Stimulated activated CD8-positive, alpha-beta memory T cell treated with anti-CD3 and anti-CD28 coated beads, Interleukin-15, amount 100 ng/mL, for 4 hours (primary cell): Measurements from ENCODE around the gene PREPL.
"Not testable (repeated sequence)": the region's sequence is repeated elsewhere in the genome, so short reads cannot be mapped to it uniquely, and the experiment has no call there.

Experiments
- DNase-seq, 2 donors: peaks; one replicate each; pipeline ENCODE4 v3.0.0-alpha.2; 2020; ENCODE audit warnings: low read depth in 2 of 2

The PREPL gene

GRCh38 chr2:44361330-44362206 is at the start of gene PREPL, which contains the start of gene CAMKMT:
Gene PREPL (minus strand): TSS chr2:44361494. CDS start chr2:44346342, 15,152 bp downstream.
Gene CAMKMT (plus strand): TSS chr2:44361947.
- DNase-seq: peak; percentile 95 to 97

- DNase-seq: no peak
Measured at GRCh38 chr2:44398243-44398897, 37.1 kb upstream of the PREPL start.

DNA sequence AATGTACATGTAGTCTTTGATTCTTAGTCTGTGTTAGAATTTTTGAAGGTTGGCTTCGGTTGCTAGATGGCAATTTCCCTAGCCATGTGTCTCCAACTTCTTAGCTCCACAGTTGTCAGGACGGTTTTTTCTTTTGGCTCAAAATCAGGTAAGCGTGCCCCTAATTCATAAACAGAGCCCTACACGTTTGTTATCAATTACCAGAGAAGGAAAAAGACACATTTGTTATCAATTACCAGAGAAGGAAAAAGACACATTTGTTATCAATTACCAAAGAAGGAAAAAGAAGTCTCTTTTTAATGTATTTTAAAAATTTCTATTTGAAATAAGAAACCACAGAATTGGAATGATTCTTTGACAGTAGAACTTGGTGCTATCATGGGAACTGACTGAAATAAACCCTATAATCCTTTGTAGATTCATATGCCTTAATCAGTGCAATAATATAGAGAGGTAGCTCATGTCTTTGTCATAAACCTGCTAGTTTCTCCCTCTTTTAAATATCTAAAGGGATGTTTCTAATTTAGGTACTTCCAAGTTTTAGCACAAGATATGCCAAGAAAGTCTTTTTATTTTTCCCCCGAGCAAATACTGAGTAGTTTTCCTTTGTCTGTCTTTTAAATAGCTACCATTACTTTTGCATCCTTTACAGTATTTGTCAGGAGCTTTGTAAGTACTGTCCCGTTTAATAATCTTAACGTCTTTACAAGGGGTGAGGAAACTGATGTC is 36.3 kb upstream of the PREPL start:
- DNase-seq: no peak

DNA sequence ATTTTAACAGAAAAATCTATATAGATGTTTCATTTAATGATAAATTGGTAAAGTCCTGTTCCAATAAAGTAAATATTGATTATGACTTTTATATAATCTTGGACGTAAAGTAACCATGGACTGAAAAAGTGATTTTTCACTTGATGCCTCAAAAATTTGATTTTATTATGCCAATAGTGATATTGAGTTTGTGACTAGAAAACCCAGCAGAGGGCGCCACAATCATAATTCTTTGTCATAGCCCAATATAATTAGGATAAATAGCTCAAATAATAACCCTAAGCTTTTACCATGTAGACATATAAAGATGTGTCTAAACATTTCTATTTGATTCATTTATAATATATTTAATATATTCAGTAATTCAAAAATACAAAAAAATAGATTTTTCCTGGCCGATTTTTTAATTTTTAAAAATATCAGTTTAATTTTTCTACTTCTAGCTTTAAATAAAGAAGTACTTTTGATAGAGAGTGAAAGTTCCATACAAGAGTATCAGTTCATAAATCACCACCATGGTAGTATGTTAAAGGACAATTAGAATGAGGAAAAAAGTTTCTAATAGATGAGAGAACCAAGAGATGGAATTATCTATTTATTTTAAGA is 31.1 kb upstream of the PREPL start:
- no peak for DNase-seq

DNA sequence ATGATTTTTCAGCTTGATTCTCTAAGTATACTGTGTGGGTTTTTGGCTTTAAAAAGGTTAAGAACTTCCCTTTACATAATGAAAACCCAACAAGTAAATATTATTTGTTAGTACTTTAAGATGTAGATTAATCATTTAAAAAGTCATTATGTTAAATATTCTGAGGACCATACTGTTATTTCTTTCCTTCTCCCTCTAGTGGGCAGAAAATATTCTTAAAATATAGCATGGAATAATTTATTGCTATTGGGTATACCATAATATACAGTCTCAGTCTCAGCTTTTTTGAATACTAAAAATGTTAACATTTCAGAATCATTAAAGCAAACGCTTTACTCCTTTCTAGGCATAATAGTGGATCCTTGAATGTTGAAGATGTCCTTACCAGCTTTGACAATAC is 28.6 kb upstream of the PREPL start:
- no peak for DNase-seq

DNA sequence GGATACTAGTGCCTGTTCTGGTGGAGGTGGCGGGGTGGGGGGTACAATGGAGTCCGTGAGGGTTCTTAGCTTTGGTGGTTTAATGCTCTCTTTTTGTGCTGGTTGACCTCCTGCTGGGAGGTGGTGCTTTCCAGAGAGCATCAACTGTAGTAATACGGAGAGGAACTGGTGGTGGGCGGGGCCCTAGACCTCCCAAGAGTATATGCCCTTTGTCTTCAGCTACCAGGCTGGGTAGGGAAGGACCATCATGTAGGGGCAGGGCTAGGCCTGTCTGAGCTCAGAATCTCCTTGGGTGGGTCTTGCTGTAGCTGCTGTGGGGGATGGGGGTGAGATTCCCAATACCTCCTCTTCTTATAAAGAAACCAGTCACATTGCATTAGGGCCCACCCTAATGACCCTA is 27.6 kb upstream of the PREPL start:
- no peak for DNase-seq

DNA sequence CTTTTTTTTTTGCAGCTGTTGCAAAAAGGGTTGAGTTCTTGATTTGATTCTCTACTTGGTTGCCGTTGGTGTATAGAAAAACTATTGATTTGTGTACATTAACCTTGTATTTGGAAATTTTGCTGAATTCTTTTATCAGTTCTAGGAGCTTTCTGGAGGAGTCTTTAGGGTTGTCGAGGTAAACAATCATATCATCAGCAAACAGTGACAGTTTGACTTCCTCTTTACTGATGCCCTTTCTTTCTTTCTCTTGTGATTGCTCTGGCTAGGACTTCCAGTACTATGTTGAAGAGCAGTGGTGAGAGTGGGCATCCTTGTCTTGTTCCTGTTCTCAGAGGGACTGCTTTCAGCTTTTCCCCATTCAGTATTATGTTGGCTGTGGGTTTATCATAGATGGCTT is 23.9 kb upstream of the PREPL start:
- not testable (repeated sequence) for DNase-seq

DNA sequence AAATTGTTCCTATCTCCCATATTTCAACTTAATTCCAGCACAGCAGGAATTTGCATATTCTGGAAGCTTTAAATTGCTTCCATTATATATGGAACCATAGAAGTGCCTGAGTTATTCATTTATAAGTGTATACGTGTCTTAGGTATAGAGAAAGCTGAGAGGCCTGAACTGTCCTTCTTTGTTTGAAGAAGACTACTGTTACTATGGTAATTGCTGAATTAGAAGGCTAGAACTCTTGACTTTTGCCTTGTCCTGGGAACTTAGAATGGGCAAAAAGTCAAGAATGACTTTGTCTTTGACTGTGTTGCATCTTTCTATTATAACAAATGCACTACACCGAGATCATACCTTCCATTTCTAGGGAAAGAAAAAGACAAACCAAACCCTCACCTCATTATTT is 16.2 kb upstream of the PREPL start:
- DNase-seq: no peak

- DNase-seq: no peak
Measured at GRCh38 chr2:44372246-44372645, 11.0 kb upstream of the PREPL start.

GRCh38 chr2:44371445-44371844 is 10.2 kb upstream of the PREPL start:
- no peak for DNase-seq

DNA sequence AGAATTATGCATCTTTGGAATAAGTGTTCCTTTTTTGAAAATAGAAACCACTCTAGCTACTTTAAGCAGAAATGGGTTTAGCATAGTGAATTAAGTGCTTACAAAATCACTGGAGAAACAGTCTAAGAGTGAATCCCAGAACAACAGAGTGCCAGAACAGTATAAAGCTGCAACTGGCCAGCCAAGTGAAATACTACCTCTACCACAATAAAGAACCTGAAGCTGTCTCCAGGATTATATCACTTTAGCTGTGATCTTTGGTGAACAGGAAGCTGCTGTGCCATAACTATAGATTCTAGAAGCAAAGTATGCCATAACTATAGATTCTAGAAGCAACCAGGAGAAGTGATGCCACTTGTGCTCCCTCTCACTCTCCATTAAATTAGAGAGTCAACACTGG is 8.1 kb upstream of the PREPL start:
- DNase-seq: no peak

DNA sequence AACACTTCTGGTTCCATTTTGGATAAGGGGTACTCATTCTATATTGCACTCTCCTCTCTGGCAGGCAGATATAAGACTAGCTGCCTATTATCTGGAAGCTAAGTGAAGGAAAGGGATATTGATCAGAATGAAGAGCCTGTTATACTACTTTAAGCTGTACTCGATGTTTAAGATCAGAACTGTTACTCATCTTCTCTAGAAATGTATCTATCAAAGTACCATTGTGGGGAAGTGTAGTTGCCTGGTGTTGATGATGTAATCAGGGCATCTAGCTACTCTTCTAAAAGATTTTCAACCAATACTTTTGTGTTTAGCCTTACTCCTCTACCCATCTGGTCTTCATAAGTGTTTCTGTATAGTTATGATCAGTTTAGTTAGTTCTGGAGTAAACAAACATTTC is 6.3 kb upstream of the PREPL start:
- no peak for DNase-seq

DNA sequence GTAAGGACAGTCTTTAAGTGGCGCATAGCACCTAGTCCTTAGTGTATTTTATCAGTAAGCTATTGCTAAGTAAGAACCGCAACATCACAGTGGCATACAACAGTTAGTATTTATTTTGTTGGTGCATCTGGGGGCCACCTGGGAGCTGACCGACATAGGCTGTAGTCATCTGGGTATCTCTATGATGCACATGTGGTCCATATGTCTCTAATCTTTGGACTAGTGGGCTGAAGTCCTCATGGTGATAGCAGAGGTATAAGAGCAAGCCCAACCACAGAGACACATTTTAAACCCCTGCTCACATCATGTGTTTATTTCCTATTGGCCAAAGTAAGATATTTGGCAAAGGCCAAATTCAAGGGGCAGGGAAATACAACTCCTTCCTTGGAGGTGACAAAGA is 3.3 kb upstream of the PREPL start:
- no peak for DNase-seq

DNA sequence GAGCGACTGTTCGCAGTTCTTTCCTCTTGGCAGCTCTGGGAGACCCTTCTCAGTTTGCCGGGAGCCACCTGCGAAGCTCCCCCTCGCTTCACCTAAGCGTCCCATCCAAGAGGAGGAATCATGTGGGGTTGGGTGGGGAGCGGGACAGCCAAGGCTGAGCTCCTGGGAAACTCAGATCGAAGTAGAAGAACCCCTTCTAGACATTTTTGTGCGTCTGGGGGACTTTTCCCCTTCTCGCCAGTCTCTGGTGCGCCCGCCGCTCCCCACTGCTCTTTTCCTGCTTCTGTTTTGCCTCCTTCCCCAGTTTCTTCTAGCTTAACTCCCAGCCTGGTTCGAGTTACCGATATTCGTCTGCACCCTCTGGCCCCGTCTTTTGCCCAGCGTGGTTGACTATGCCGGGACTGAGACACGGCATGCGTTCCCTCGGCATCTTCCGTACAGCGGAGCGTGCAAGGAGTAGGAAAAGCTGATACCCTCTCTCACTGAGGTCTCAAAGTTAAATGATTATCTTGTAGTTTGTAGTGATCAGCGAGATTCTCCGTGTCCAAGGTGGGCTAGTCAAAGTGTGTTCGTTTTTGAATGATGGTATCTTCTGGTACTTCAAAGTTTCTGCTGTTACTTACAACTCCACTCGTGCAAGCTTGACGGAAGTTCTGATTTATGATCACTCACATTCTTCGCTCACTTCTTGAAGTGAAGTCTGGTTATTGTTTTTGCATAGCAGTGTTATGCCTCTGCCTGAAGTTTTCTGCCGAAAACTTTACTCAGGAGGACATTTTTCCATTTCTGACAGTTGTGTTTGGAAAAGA is 1.1 kb upstream of the PREPL start:
- no peak for DNase-seq

- DNase-seq: no peak
Measured at GRCh38 chr2:44360749-44361329, 455 bp downstream of the PREPL start.

DNA sequence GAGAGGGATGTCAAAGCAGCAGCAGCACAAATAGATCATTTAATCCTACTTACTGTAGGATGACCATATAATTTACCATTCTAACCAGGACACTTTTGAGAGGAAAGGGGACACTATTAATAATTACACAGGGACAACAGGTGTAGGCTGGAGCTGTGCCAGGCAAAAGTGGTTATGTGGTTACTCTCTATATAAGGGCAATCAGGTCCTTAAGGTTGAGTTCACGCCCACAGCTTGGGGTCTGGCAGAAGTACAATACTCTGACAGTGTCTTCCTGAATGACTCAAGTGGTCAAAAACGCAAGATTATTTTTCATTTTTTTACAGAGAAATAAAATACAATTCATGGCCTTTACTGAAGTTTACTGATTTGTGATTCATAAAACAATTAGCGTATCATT is 2.8 kb downstream of the PREPL start:
- no peak for DNase-seq

GRCh38 chr2:44354761-44355160 is 6.5 kb downstream of the PREPL start:
- no peak for DNase-seq

DNA sequence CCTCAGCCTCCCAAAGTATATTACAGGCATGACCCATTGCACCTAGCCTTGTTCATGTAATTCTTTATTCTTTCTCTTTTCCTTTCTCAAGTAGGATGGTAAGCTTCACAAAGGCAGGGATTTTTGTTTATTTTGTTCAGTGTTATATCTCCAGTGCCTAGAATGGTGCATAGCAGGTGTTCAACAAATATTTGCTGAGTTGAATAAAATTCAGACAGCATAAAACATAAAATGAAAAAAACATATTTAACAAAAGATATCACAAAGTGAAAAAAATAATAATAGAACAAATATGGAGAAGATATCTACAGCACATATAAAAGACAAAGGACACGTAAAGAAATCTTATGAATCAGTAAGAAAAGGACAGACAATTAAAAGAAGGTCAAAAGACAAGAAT is 8.8 kb downstream of the PREPL start:
- DNase-seq: no peak

- DNase-seq: no peak
Measured at GRCh38 chr2:44351676-44352075, 9.6 kb downstream of the PREPL start.

- no peak for DNase-seq
Measured at GRCh38 chr2:44351088-44351487, 10.2 kb downstream of the PREPL start.

- no peak for DNase-seq
Measured at GRCh38 chr2:44349506-44349905, 11.8 kb downstream of the PREPL start.
